ENCODE results near the gene SAFB2. TPM values are rescaled to one million over a fixed set of nuclear protein-coding genes. Genes with fewer than 3 reads are reported as not detected.

The SAFB2 gene
- total and polyA plus RNA-seq, 9 of the 15 experiments (the other 6 are each of a cell fraction or from before 2014, with no cell fraction given): 4.5 to 103 (median 47.3) TPM

DNA sequence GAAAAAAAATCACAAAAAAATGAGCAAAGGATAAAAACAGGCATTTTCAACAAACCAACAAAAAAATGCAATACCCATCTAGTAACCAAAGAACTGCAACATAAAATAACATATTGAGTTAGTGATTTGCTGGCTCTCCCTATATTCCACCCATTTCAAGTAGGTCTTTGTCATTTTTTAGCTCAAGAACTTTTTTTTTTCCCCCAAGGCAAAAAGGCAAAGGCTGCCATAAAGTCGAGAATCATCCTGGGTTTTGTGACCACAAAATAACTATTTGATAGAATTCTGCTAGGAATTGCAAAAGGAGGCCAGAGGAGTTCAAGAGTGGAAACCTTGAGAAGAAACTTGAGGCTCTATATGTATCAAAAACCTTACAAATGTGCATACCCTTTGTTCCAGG is 5.5 kb downstream of the SAFB2 start:
- Histone ChIP-seq H3K4me1 (replicated peaks in 1 of 2; ENCODE audit: control insufficient read depth in 2 of 2, insufficient read depth in 2 of 2, low read length in 2 of 2) (peaks cover 6 to 16% of the 10 kb centered on the region in 2 experiments), H3K79me2 (ENCODE audit: control insufficient read depth, insufficient read depth, low read length) (peaks cover 66% of the 10 kb centered on the region)
- CTCF ChIA-PET (ENCODE audit: low intra/inter-chr PET ratio): no interaction called here

More for the DNA sequence above, 5.5 kb downstream of the SAFB2 start:
- POLR2A ChIA-PET: interaction anchor here (0.6 to 2.7 kb wide), 2 partner anchors 8 to 506 kb away, joined by 3 to 11 read pairs; no protein-coding TSS in a partner anchor
- no peak overlapping the region for H3K4me3 ChIP-seq
- BruUV-seq (replicated peaks): no TSS peak
- no peak overlapping the region for H3K27ac ChIP-seq (ENCODE audit: extremely low read depth, low read depth, low read length)
- H3K9ac ChIP-seq (ENCODE audit: insufficient read depth in 1 of 2, low read depth in 2 of 2, low read length in 2 of 2): no peak overlapping the region
- 87% methylated on average over 1 of the region's 1 CpG for WGBS (ENCODE audit: insufficient coverage, low coverage, missing lambda C conversion rate)
- H2AFZ ChIP-seq (ENCODE audit: low read depth, low read length): no peak overlapping the region
- in situ Hi-C loops (cut with MboI): no loop called here
- DNase-seq (ENCODE audit: extremely low read depth in 1 of 4, low spot score in 3 of 4) (no peak), ATAC-seq (no peak), FAIRE-seq (no peak)
- TF ChIP-seq ZNF668 (CRISPR knock-in tag; IDR thresholded peaks at IDR 0.05): no peak
- no peak for TF ChIP-seq FOXP4 (CRISPR knock-in tag; IDR thresholded peaks at IDR 0.05; ENCODE audit: borderline replicate concordance)
- TF ChIP-seq CHD2 (IDR thresholded peaks at IDR 0.05; ENCODE audit: low read depth, low read length): no peak
- no peak for TF ChIP-seq ZKSCAN8 (CRISPR knock-in tag; IDR thresholded peaks at IDR 0.05)
- no peak for TF ChIP-seq CLOCK (CRISPR knock-in tag; IDR thresholded peaks at IDR 0.05; ENCODE audit: borderline replicate concordance)
- no peak for TF ChIP-seq RNF2 (IDR thresholded peaks at IDR 0.05)
- no peak for TF ChIP-seq ZNF311 (CRISPR knock-in tag; IDR thresholded peaks at IDR 0.05)
- no peak for TF ChIP-seq HSF4 (CRISPR knock-in tag; IDR thresholded peaks at IDR 0.05; ENCODE audit: borderline replicate concordance)
- TF ChIP-seq COPS2 (conservative IDR thresholded peaks at IDR 0.05): no peak
- no peak for TF ChIP-seq CBX5 (IDR thresholded peaks at IDR 0.05; ENCODE audit: borderline replicate concordance, low read depth)
- TF ChIP-seq, protein P1, sequence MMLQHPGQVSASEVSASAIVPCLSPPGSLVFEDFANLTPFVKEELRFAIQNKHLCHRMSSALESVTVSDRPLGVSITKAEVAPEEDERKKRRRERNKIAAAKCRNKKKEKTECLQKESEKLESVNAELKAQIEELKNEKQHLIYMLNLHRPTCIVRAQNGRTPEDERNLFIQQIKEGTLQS (IDR thresholded peaks at IDR 0.05): no peak
- TF ChIP-seq, protein P1 (CRISPR knock-in tag; conservative IDR thresholded peaks at IDR 0.05): no peak
- peaks cover 93% of the 10 kb centered on the region for H3K36me3 ChIP-seq (ENCODE audit: control insufficient read depth, insufficient read depth, low read length)
- no peaks in the 10 kb centered on the region for H3K9me3 ChIP-seq (replicated peaks; ENCODE audit: control insufficient read depth, insufficient read depth, low read depth, low read length)
- no peaks in the 10 kb centered on the region for H3K9me1 ChIP-seq (ENCODE audit: control insufficient read depth, insufficient read depth, low read length)
- H4K20me1 ChIP-seq (replicated peaks; ENCODE audit: control insufficient read depth, insufficient read depth, low read length): peaks cover 4% of the 10 kb centered on the region; the same call in 1 of the 2 replicates
- no peak overlapping the region for H3K4me2 ChIP-seq (ENCODE audit: insufficient read depth, low read length)
- intact Hi-C loops (cut with micrococcal nuclease): no loop called here
- H3K27me3 ChIP-seq (ENCODE audit: control insufficient read depth in 2 of 2, insufficient read depth in 2 of 2, low read length in 2 of 2): no peaks in the 10 kb centered on the region

Measured in K562 (cell line).